Erythroblast (primary cell): ENCODE measurements around the gene ZSCAN10.

ENCODE experiments used
- GATA1 ChIP-seq: IDR thresholded peaks from 2 replicates; pipeline ENCODE4 v1.6.1; 2011; ENCODE audit warnings: low read depth, mild to moderate bottlenecking, control low read depth, low read length, moderate library complexity
- POLR2A ChIP-seq: IDR thresholded peaks from 2 replicates; pipeline ENCODE4 v1.6.1; 2011; ENCODE audit warnings: mild to moderate bottlenecking, low read length

GRCh38 chr16:3070608-3071111, 28.4 kb downstream of the ZSCAN10 start:
- TF ChIP-seq POLR2A (no peak), GATA1 (no peak)
